Activated CD4-positive, alpha-beta T cell treated with anti-CD3 and anti-CD28 coated beads, Interleukin-2, Interleukin-6, amounts not matched to agents 100 ng/mL and 50 ng/mL, durations not matched to agents 16 hours and 8 hours (primary cell): ENCODE measurements around the gene PNRC1.
"Not testable (repeated sequence)": the region's sequence is repeated elsewhere in the genome, so short reads cannot be mapped to it uniquely, and the experiment has no call there.

Experiments
- DNase-seq: peaks from one replicate; pipeline ENCODE4 v3.0.0-alpha.2; 2020

PNRC1 gene

GRCh38 chr6:89063881-89064280, 16.7 kb upstream of the PNRC1 start:
- no peak for DNase-seq

- DNase-seq: not testable (repeated sequence)
Measured at GRCh38 chr6:89064931-89065330, 15.6 kb upstream of the PNRC1 start.

GRCh38 chr6:89066121-89066520, 14.4 kb upstream of the PNRC1 start:
- DNase-seq: not testable (repeated sequence)

GRCh38 chr6:89066940-89067646, 13.5 kb upstream of the PNRC1 start:
- no peak for DNase-seq

GRCh38 chr6:89067796-89068195, 12.8 kb upstream of the PNRC1 start:
- no peak for DNase-seq

- no peak for DNase-seq
Measured at GRCh38 chr6:89068695-89069094, 11.9 kb upstream of the PNRC1 start.

- no peak for DNase-seq
Measured at GRCh38 chr6:89069536-89070163, 10.9 kb upstream of the PNRC1 start.

GRCh38 chr6:89071036-89071435, 9.5 kb upstream of the PNRC1 start:
- DNase-seq: no peak

GRCh38 chr6:89073014-89073620, 7.4 kb upstream of the PNRC1 start:
- DNase-seq: no peak

- no peak for DNase-seq
Measured at GRCh38 chr6:89073840-89074239, 6.7 kb upstream of the PNRC1 start.

- DNase-seq: peak; percentile 61
Measured at GRCh38 chr6:89079511-89080234, 878 bp upstream of the PNRC1 start.

- no peak for DNase-seq
Measured at GRCh38 chr6:89081129-89081422, 525 bp downstream of the PNRC1 start.

GRCh38 chr6:89081423-89082322, 1.1 kb downstream of the PNRC1 start:
- DNase-seq: peak; percentile 97

- peak; percentile 33 for DNase-seq
Measured at GRCh38 chr6:89082486-89082891, 1.9 kb downstream of the PNRC1 start.

GRCh38 chr6:89084542-89084941, 4.0 kb downstream of the PNRC1 start:
- DNase-seq: no peak

GRCh38 chr6:89084954-89085353, 4.4 kb downstream of the PNRC1 start:
- no peak for DNase-seq

GRCh38 chr6:89085409-89086205, 5.1 kb downstream of the PNRC1 start:
- DNase-seq: no peak

GRCh38 chr6:89087881-89088280, 7.3 kb downstream of the PNRC1 start:
- no peak for DNase-seq

GRCh38 chr6:89098461-89098860, 17.9 kb downstream of the PNRC1 start:
- DNase-seq: peak; percentile 78

- DNase-seq: no peak
Measured at GRCh38 chr6:89100114-89100513, 19.6 kb downstream of the PNRC1 start.

- DNase-seq: no peak
Measured at GRCh38 chr6:89110284-89110683, 29.7 kb downstream of the PNRC1 start.

GRCh38 chr6:89111933-89112332, 31.4 kb downstream of the PNRC1 start:
- DNase-seq: no peak
